ENCODE results near the gene MB21D2. TPM values are rescaled to one million over a fixed set of nuclear protein-coding genes. Genes with fewer than 3 reads are reported as not detected.

Gene MB21D2
- total RNA-seq, 4 donors from 2014 or later = 0.72 to 3.6 (median 2.8) TPM

- intact Hi-C loops (cut with DNase I) = no loop called here
- TF ChIP-seq POLR2A (IDR thresholded peaks at IDR 0.05) = no peak
- TF ChIP-seq, protein P1, sequence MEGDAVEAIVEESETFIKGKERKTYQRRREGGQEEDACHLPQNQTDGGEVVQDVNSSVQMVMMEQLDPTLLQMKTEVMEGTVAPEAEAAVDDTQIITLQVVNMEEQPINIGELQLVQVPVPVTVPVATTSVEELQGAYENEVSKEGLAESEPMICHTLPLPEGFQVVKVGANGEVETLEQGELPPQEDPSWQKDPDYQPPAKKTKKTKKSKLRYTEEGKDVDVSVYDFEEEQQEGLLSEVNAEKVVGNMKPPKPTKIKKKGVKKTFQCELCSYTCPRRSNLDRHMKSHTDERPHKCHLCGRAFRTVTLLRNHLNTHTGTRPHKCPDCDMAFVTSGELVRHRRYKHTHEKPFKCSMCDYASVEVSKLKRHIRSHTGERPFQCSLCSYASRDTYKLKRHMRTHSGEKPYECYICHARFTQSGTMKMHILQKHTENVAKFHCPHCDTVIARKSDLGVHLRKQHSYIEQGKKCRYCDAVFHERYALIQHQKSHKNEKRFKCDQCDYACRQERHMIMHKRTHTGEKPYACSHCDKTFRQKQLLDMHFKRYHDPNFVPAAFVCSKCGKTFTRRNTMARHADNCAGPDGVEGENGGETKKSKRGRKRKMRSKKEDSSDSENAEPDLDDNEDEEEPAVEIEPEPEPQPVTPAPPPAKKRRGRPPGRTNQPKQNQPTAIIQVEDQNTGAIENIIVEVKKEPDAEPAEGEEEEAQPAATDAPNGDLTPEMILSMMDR (IDR thresholded peaks at IDR 0.05) = no peak
- Histone ChIP-seq H3K27me3 (no peaks in the 10 kb centered on the region), H3K27ac (no peak overlapping the region), H3K4me1 (peaks cover 0 to 13% (median 0%) of the 10 kb centered on the region in 3 donors), H3K36me3 (no peaks in the 10 kb centered on the region), H3K9me3 (no peaks in the 10 kb centered on the region), H3K4me3 (no peak overlapping the region)
- 83 to 88% methylated on average over 5 of the region's 5 CpGs for WGBS, 2 donors
- no peak for DNase-seq
These were observed 36.3 kb upstream of the MB21D2 start for GRCh38 chr3:192953926-192954325.

- Histone ChIP-seq H3K27ac (no peak overlapping the region), H3K27me3 (no peaks in the 10 kb centered on the region), H3K9me3 (no peaks in the 10 kb centered on the region), H3K4me1 (no peaks in the 10 kb centered on the region), H3K36me3 (no peaks in the 10 kb centered on the region), H3K4me3 (no peak overlapping the region)
- DNase-seq = no peak
- intact Hi-C loops (cut with DNase I) = no loop called here
- 74 to 86% methylated on average over 1 of the region's 1 CpG for WGBS, 2 donors
- no peak for TF ChIP-seq POLR2A (IDR thresholded peaks at IDR 0.05)
- TF ChIP-seq, protein P1 (IDR thresholded peaks at IDR 0.05) = no peak
These were observed 29.8 kb upstream of the MB21D2 start for GRCh38 chr3:192947421-192947820.

DNA sequence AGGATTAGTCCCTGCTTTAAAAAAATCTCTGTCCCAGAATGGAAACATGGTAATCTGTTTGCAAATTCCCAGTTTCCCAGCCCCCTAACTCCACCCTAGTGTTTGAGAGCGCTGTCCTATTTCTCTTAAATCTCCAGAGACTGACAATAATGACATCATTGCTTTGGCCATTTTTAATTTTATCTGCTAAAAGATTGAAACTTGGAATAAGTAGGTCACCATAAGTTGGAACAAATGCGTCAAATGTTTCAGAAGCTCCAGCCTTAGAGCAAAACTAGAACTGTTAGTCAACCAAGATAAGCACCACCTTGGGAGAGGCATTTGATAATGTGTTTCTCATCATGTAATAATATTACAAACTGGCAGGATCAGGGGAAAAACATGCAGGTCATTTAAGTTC is 25.7 kb upstream of the MB21D2 start:
- Histone ChIP-seq H3K27ac (no peak overlapping the region), H3K4me3 (no peak overlapping the region), H3K27me3 (no peaks in the 10 kb centered on the region), H3K4me1 (no peaks in the 10 kb centered on the region), H3K9me3 (no peaks in the 10 kb centered on the region), H3K36me3 (no peaks in the 10 kb centered on the region)
- no peak for DNase-seq
- TF ChIP-seq, protein P1 (IDR thresholded peaks at IDR 0.05) = no peak
- TF ChIP-seq POLR2A (IDR thresholded peaks at IDR 0.05) = no peak
- intact Hi-C loops (cut with DNase I) = no loop called here
- WGBS, 2 donors = 68 to 93% methylated on average over 2 of the region's 2 CpGs

GRCh38 chr3:192942625-192943024 is 25.0 kb upstream of the MB21D2 start:
- TF ChIP-seq, protein P1 (IDR thresholded peaks at IDR 0.05) = no peak
- no peak for TF ChIP-seq POLR2A (IDR thresholded peaks at IDR 0.05)
- no peak for DNase-seq
- 64 to 66% methylated on average over 2 of the region's 2 CpGs for WGBS, 2 donors
- Histone ChIP-seq H3K4me1 (no peaks in the 10 kb centered on the region), H3K27me3 (no peaks in the 10 kb centered on the region), H3K27ac (no peak overlapping the region), H3K9me3 (no peaks in the 10 kb centered on the region), H3K36me3 (no peaks in the 10 kb centered on the region), H3K4me3 (no peak overlapping the region)
- intact Hi-C loops (cut with DNase I) = no loop called here

- Histone ChIP-seq H3K27ac (no peak overlapping the region), H3K9me3 (no peaks in the 10 kb centered on the region), H3K4me1 (no peaks in the 10 kb centered on the region), H3K4me3 (no peak overlapping the region), H3K36me3 (no peaks in the 10 kb centered on the region), H3K27me3 (no peaks in the 10 kb centered on the region)
- 52 to 64% methylated on average over 4 of the region's 4 CpGs for WGBS, 2 donors
- DNase-seq = no peak
- intact Hi-C loops (cut with DNase I) = no loop called here
- no peak for TF ChIP-seq POLR2A (IDR thresholded peaks at IDR 0.05)
- TF ChIP-seq, protein P1 (IDR thresholded peaks at IDR 0.05) = no peak
These were observed 22.5 kb upstream of the MB21D2 start for GRCh38 chr3:192940129-192940528.

All from esophagus squamous epithelium (tissue), 5 donors.